T-helper 2 cell treated with Interferon-gamma antibody and Interleukin-4, amounts not matched to agents 5 μg/mL and 100 μg/mL, for 36 hours (primary cell): ENCODE results near the gene LY6G5B.
A peak's percentile ranks its signal among the peaks of the same experiment; 100 is the strongest.

Experiments
- DNase-seq: peaks from one replicate; pipeline ENCODE4 v3.0.0; 2021; ENCODE audit warnings: low spot score
- H3K27ac Mint-ChIP-seq: one replicate; pipeline ENCODE4 v1.8.0; 2021; ENCODE audit warnings: mild to moderate bottlenecking, mixed read lengths
- H3K27me3 Mint-ChIP-seq: one replicate; pipeline ENCODE4 v1.8.0; 2021; ENCODE audit warnings: low read depth, mixed read lengths
- H3K36me3 Mint-ChIP-seq: one replicate; pipeline ENCODE4 v1.8.0; 2021; ENCODE audit warnings: low read depth, mixed read lengths
- H3K4me1 Mint-ChIP-seq: one replicate; pipeline ENCODE4 v1.8.0; 2021; ENCODE audit warnings: low read depth, mixed read lengths
- H3K4me3 Mint-ChIP-seq: one replicate; pipeline ENCODE4 v1.8.0; 2022; ENCODE audit warnings: mild to moderate bottlenecking, moderate library complexity, mixed read lengths
- H3K9me3 Mint-ChIP-seq: one replicate; pipeline ENCODE4 v1.8.0; 2021; ENCODE audit warnings: mixed read lengths

Gene LY6G5B

GRCh38 chr6:31663126-31663960 is 6.4 kb upstream of the LY6G5B start:
- Mint-ChIP-seq H3K36me3 (peaks cover 65% of the 10 kb centered on the region), H3K4me1 (peaks cover 59% of the 10 kb centered on the region), H3K9me3 (no peaks in the 10 kb centered on the region), H3K27me3 (no peaks in the 10 kb centered on the region), H3K4me3 (peak overlapping the region; percentile 98), H3K27ac (peak overlapping the region; percentile 97)
- DNase-seq: no peak

- no peaks in the 10 kb centered on the region for H3K27me3 Mint-ChIP-seq
- peaks cover 71% of the 10 kb centered on the region for H3K36me3 Mint-ChIP-seq
- DNase-seq: no peak
- H3K4me3 Mint-ChIP-seq: peak overlapping the region; percentile 98
- H3K27ac Mint-ChIP-seq: peak overlapping the region; percentile 97
- peaks cover 62% of the 10 kb centered on the region for H3K4me1 Mint-ChIP-seq
- no peaks in the 10 kb centered on the region for H3K9me3 Mint-ChIP-seq
Measured at GRCh38 chr6:31663961-31664789, 5.6 kb upstream of the LY6G5B start.

- H3K4me1 Mint-ChIP-seq: peaks cover 55% of the 10 kb centered on the region
- H3K27ac Mint-ChIP-seq: peak within 1 kb of the TSS; percentile 97
- H3K27me3 Mint-ChIP-seq: no peaks in the 10 kb centered on the region
- peaks cover 72% of the 10 kb centered on the region for H3K36me3 Mint-ChIP-seq
- no peaks in the 10 kb centered on the region for H3K9me3 Mint-ChIP-seq
- H3K4me3 Mint-ChIP-seq: peak within 1 kb of the TSS; percentile 98
- DNase-seq: peak; percentile 92
Measured at GRCh38 chr6:31664790-31665500, 4.8 kb upstream of the LY6G5B start, which contains the start of gene GPANK1. TSS of gene GPANK1 (minus strand) at chr6:31664997. CDS start at chr6:31664478, 519 bp downstream.

- H3K9me3 Mint-ChIP-seq: no peaks in the 10 kb centered on the region
- peak within 1 kb of the TSS; percentile 97 for H3K27ac Mint-ChIP-seq
- peak within 1 kb of the TSS; percentile 98 for H3K4me3 Mint-ChIP-seq
- H3K4me1 Mint-ChIP-seq: peaks cover 53% of the 10 kb centered on the region
- H3K36me3 Mint-ChIP-seq: peaks cover 75% of the 10 kb centered on the region
- DNase-seq: peak; percentile 98
- no peaks in the 10 kb centered on the region for H3K27me3 Mint-ChIP-seq
Measured at GRCh38 chr6:31665501-31666336, 4.1 kb upstream of the LY6G5B start, which contains the start of gene CSNK2B. TSS of gene CSNK2B (plus strand) at chr6:31666080. CDS start at chr6:31666832, 752 bp downstream.

GRCh38 chr6:31666337-31666965 is 3.3 kb upstream of the LY6G5B start:
- peaks cover 47% of the 10 kb centered on the region for H3K4me1 Mint-ChIP-seq
- peak overlapping the region; percentile 98 for H3K4me3 Mint-ChIP-seq
- H3K36me3 Mint-ChIP-seq: peaks cover 81% of the 10 kb centered on the region
- H3K27ac Mint-ChIP-seq: peak overlapping the region; percentile 97
- no peaks in the 10 kb centered on the region for H3K27me3 Mint-ChIP-seq
- no peaks in the 10 kb centered on the region for H3K9me3 Mint-ChIP-seq
- no peak for DNase-seq

GRCh38 chr6:31676322-31676903 is 6.6 kb downstream of the LY6G5B start:
- H3K4me1 Mint-ChIP-seq: peaks cover 20% of the 10 kb centered on the region
- H3K36me3 Mint-ChIP-seq: peaks cover 17% of the 10 kb centered on the region
- H3K27ac Mint-ChIP-seq: no peak overlapping the region
- no peak for DNase-seq
- no peak overlapping the region for H3K4me3 Mint-ChIP-seq
- no peaks in the 10 kb centered on the region for H3K27me3 Mint-ChIP-seq
- H3K9me3 Mint-ChIP-seq: no peaks in the 10 kb centered on the region

- H3K27ac Mint-ChIP-seq: no peak overlapping the region
- H3K27me3 Mint-ChIP-seq: no peaks in the 10 kb centered on the region
- no peak overlapping the region for H3K4me3 Mint-ChIP-seq
Measured at GRCh38 chr6:31676904-31677303, 7.1 kb downstream of the LY6G5B start.

GRCh38 chr6:31677955-31678354 is 8.2 kb downstream of the LY6G5B start:
- Mint-ChIP-seq H3K27me3 (no peaks in the 10 kb centered on the region), H3K36me3 (peaks cover 6% of the 10 kb centered on the region), H3K9me3 (no peaks in the 10 kb centered on the region), H3K27ac (no peak overlapping the region), H3K4me1 (peaks cover 22% of the 10 kb centered on the region), H3K4me3 (no peak overlapping the region)
- no peak for DNase-seq

More at GRCh38 chr6:31676904-31677303, 7.1 kb downstream of the LY6G5B start:
- no peak for DNase-seq
- peaks cover 14% of the 10 kb centered on the region for H3K36me3 Mint-ChIP-seq
- H3K4me1 Mint-ChIP-seq: peaks cover 22% of the 10 kb centered on the region
- no peaks in the 10 kb centered on the region for H3K9me3 Mint-ChIP-seq

- Mint-ChIP-seq H3K4me1 (peaks cover 22% of the 10 kb centered on the region), H3K36me3 (peaks cover 4% of the 10 kb centered on the region), H3K27ac (peak within 1 kb of the TSS; percentile 73), H3K9me3 (no peaks in the 10 kb centered on the region), H3K27me3 (no peaks in the 10 kb centered on the region), H3K4me3 (peak within 1 kb of the TSS; percentile 74)
- DNase-seq: peak; percentile 50
Measured at GRCh38 chr6:31680226-31681134, 10.7 kb downstream of the LY6G5B start, which contains the start of gene LY6G5C. TSS of gene LY6G5C (minus strand) at chr6:31681067. CDS start at chr6:31680373, 694 bp downstream.

- Mint-ChIP-seq H3K9me3 (no peaks in the 10 kb centered on the region), H3K36me3 (peaks cover 9% of the 10 kb centered on the region), H3K27ac (peak overlapping the region; percentile 34), H3K4me1 (peaks cover 22% of the 10 kb centered on the region), H3K27me3 (no peaks in the 10 kb centered on the region), H3K4me3 (peak overlapping the region; percentile 74)
- DNase-seq: peak; percentile 36
Measured at GRCh38 chr6:31681135-31681671, 11.4 kb downstream of the LY6G5B start.

GRCh38 chr6:31683591-31683990 is 13.8 kb downstream of the LY6G5B start:
- H3K27ac Mint-ChIP-seq: no peak overlapping the region
- H3K27me3 Mint-ChIP-seq: no peaks in the 10 kb centered on the region
- peaks cover 21% of the 10 kb centered on the region for H3K36me3 Mint-ChIP-seq
- H3K9me3 Mint-ChIP-seq: no peaks in the 10 kb centered on the region
- H3K4me3 Mint-ChIP-seq: no peak overlapping the region
- peaks cover 17% of the 10 kb centered on the region for H3K4me1 Mint-ChIP-seq
- DNase-seq: no peak
